Stomach smooth muscle (tissue), 2 donors: ENCODE results near the gene SH2D2A.

Experiments used
- H3K27ac ChIP-seq: one replicate; pipeline ENCODE4 v1.7.0; 2013; ENCODE audit warnings: mild to moderate bottlenecking, low read length, inconsistent platforms
- H3K27me3 ChIP-seq, 2 donors: one replicate each; pipeline ENCODE4 v1.7.0; 2013; ENCODE audit warnings: low read length in 2 of 2; ENCODE audit not compliant: insufficient read depth in 2 of 2, control insufficient read depth in 1 of 2
- H3K36me3 ChIP-seq, 2 donors: one replicate each; pipeline ENCODE4 v1.7.0; 2013; ENCODE audit warnings: low read length in 2 of 2; ENCODE audit not compliant: control insufficient read depth in 2 of 2, insufficient read depth in 2 of 2
- H3K4me1 ChIP-seq: one replicate; pipeline ENCODE4 v1.7.0; 2013; ENCODE audit warnings: low read length; ENCODE audit not compliant: control insufficient read depth, insufficient read depth
- H3K4me3 ChIP-seq, 2 donors: one replicate each; pipeline ENCODE4 v1.7.0; 2013; ENCODE audit warnings: low read length in 2 of 2
- H3K9ac ChIP-seq, 2 donors: one replicate each; pipeline ENCODE4 v1.7.0; 2013; ENCODE audit warnings: low read length in 2 of 2, mild to moderate bottlenecking in 1 of 2
- H3K9me3 ChIP-seq, 2 donors: one replicate each; pipeline ENCODE4 v1.7.0; 2013; ENCODE audit warnings: low read length in 2 of 2; ENCODE audit not compliant: control insufficient read depth in 2 of 2
- donor health status: healthy.
- donor health status: Pancreatic carcinoma.

SH2D2A gene

GRCh38 chr1:156847591-156848460 lies 31.2 kb upstream of the SH2D2A start:
- Histone ChIP-seq H3K27me3 (peaks cover 35 to 43% of the 10 kb centered on the region in 2 donors), H3K36me3 (no peaks in the 10 kb centered on the region), H3K4me3 (no peak overlapping the region), H3K9me3 (no peaks in the 10 kb centered on the region), H3K27ac (no peak overlapping the region), H3K9ac (no peak overlapping the region), H3K4me1 (peaks cover 11% of the 10 kb centered on the region)

GRCh38 chr1:156846643-156847042 lies 30.0 kb upstream of the SH2D2A start:
- Histone ChIP-seq H3K27ac (no peak overlapping the region), H3K36me3 (no peaks in the 10 kb centered on the region), H3K9me3 (no peaks in the 10 kb centered on the region), H3K9ac (no peak overlapping the region), H3K4me1 (peaks cover 3% of the 10 kb centered on the region), H3K27me3 (peaks cover 42 to 52% of the 10 kb centered on the region in 2 donors), H3K4me3 (no peak overlapping the region)

- Histone ChIP-seq H3K9ac (no peak overlapping the region), H3K27ac (no peak overlapping the region), H3K27me3 (peaks cover 43 to 55% of the 10 kb centered on the region in 2 donors), H3K36me3 (no peaks in the 10 kb centered on the region), H3K9me3 (no peaks in the 10 kb centered on the region), H3K4me3 (no peak overlapping the region), H3K4me1 (peaks cover 3% of the 10 kb centered on the region)
These were observed 29.4 kb upstream of the SH2D2A start for GRCh38 chr1:156845953-156846545.

- Histone ChIP-seq H3K9ac (no peak overlapping the region), H3K4me3 (no peak overlapping the region), H3K4me1 (peaks cover 3% of the 10 kb centered on the region), H3K27ac (no peak overlapping the region), H3K36me3 (no peaks in the 10 kb centered on the region), H3K27me3 (peaks cover 43 to 55% of the 10 kb centered on the region in 2 donors), H3K9me3 (no peaks in the 10 kb centered on the region)
These were observed 28.7 kb upstream of the SH2D2A start for GRCh38 chr1:156845055-156845952.

GRCh38 chr1:156844638-156845037 lies 28.0 kb upstream of the SH2D2A start:
- H3K36me3 ChIP-seq: no peaks in the 10 kb centered on the region
- H3K27me3 ChIP-seq: peaks cover 43 to 57% of the 10 kb centered on the region in 2 donors
- H3K4me3 ChIP-seq: no peak overlapping the region
- H3K27ac ChIP-seq: no peak overlapping the region
- no peak overlapping the region for H3K9ac ChIP-seq
- peaks cover 3% of the 10 kb centered on the region for H3K4me1 ChIP-seq
- H3K9me3 ChIP-seq: no peaks in the 10 kb centered on the region

- H3K9ac ChIP-seq: no peak overlapping the region
- no peak overlapping the region for H3K4me3 ChIP-seq
- H3K27ac ChIP-seq: no peak overlapping the region
- H3K9me3 ChIP-seq: no peaks in the 10 kb centered on the region
- peaks cover 3% of the 10 kb centered on the region for H3K4me1 ChIP-seq
- no peaks in the 10 kb centered on the region for H3K36me3 ChIP-seq
- H3K27me3 ChIP-seq: peaks cover 46 to 60% of the 10 kb centered on the region in 2 donors
These were observed 27.5 kb upstream of the SH2D2A start for GRCh38 chr1:156844102-156844501.

GRCh38 chr1:156842618-156843300 lies 26.1 kb upstream of the SH2D2A start:
- no peak overlapping the region for H3K27ac ChIP-seq
- H3K27me3 ChIP-seq: peaks cover 49 to 53% of the 10 kb centered on the region in 2 donors
- no peaks in the 10 kb centered on the region for H3K9me3 ChIP-seq
- H3K4me1 ChIP-seq: no peaks in the 10 kb centered on the region
- no peaks in the 10 kb centered on the region for H3K36me3 ChIP-seq
- no peak overlapping the region for H3K4me3 ChIP-seq
- H3K9ac ChIP-seq: no peak overlapping the region

- Histone ChIP-seq H3K4me1 (no peaks in the 10 kb centered on the region), H3K27me3 (peaks cover 46 to 55% of the 10 kb centered on the region in 2 donors), H3K36me3 (no peaks in the 10 kb centered on the region), H3K9ac (no peak overlapping the region), H3K27ac (no peak overlapping the region), H3K9me3 (no peaks in the 10 kb centered on the region), H3K4me3 (no peak overlapping the region)
These were observed 24.7 kb upstream of the SH2D2A start for GRCh38 chr1:156841295-156841855.

- Histone ChIP-seq H3K27me3 (peaks cover 45 to 53% of the 10 kb centered on the region in 2 donors), H3K4me1 (no peaks in the 10 kb centered on the region), H3K4me3 (no peak overlapping the region), H3K27ac (no peak overlapping the region), H3K9me3 (no peaks in the 10 kb centered on the region), H3K9ac (no peak overlapping the region), H3K36me3 (no peaks in the 10 kb centered on the region)
These were observed 24.2 kb upstream of the SH2D2A start for GRCh38 chr1:156840898-156841279.
